AG09309 (cell line): ENCODE measurements around the gene SUGCT.

Source experiments
- DNase-seq: peaks from one replicate; pipeline ENCODE4 v3.0.0-alpha.2; 2010; ENCODE audit warnings: low read depth
- H3K4me3 ChIP-seq: 2 replicates; pipeline ENCODE4 v1.5.1; 2011; ENCODE audit warnings: mild to moderate bottlenecking, low read depth, low read length, moderate library complexity; ENCODE audit not compliant: control insufficient read depth
- CTCF ChIP-seq: IDR thresholded peaks from 2 replicates; pipeline ENCODE4 v1.5.1; 2011; ENCODE audit warnings: mild to moderate bottlenecking, low read depth, low read length, inconsistent platforms; ENCODE audit not compliant: insufficient read depth, control insufficient read depth; ENCODE audit errors: missing control alignments

The SUGCT gene

GRCh38 chr7:40883826-40884225 lies 749.0 kb downstream of the SUGCT start:
- no peak for DNase-seq
- no peak overlapping the region for H3K4me3 ChIP-seq
- no peak for TF ChIP-seq CTCF

GRCh38 chr7:40884241-40884640 lies 749.4 kb downstream of the SUGCT start:
- DNase-seq = no peak
- no peak for TF ChIP-seq CTCF
- H3K4me3 ChIP-seq = no peak overlapping the region

- no peak for TF ChIP-seq CTCF
These were observed 750.7 kb downstream of the SUGCT start for GRCh38 chr7:40885503-40885902.

GRCh38 chr7:40887099-40887498 lies 752.3 kb downstream of the SUGCT start:
- DNase-seq = no peak
- no peak overlapping the region for H3K4me3 ChIP-seq
- TF ChIP-seq CTCF = no peak

More at GRCh38 chr7:40885503-40885902, 750.7 kb downstream of the SUGCT start:
- no peak overlapping the region for H3K4me3 ChIP-seq
- DNase-seq = no peak

GRCh38 chr7:40888499-40888898 lies 753.7 kb downstream of the SUGCT start:
- TF ChIP-seq CTCF = no peak
- no peak overlapping the region for H3K4me3 ChIP-seq
- no peak for DNase-seq

GRCh38 chr7:40889099-40889498 lies 754.3 kb downstream of the SUGCT start:
- DNase-seq = no peak
- H3K4me3 ChIP-seq = no peak overlapping the region
- TF ChIP-seq CTCF = no peak

- no peak overlapping the region for H3K4me3 ChIP-seq
- no peak for DNase-seq
- TF ChIP-seq CTCF = no peak
These were observed 754.7 kb downstream of the SUGCT start for GRCh38 chr7:40889539-40889938.
